Measurements from ENCODE around the gene MYMX. TPM values are rescaled to one million over a fixed set of nuclear protein-coding genes. Genes with fewer than 3 reads are reported as not detected.
"Not testable (repeated sequence)": the region's sequence is repeated elsewhere in the genome, so short reads cannot be mapped to it uniquely, and the experiment has no call there.

Gene MYMX
- total RNA-seq, 3 donors from 2014 or later: 0.39 TPM; not detected in 2

DNA sequence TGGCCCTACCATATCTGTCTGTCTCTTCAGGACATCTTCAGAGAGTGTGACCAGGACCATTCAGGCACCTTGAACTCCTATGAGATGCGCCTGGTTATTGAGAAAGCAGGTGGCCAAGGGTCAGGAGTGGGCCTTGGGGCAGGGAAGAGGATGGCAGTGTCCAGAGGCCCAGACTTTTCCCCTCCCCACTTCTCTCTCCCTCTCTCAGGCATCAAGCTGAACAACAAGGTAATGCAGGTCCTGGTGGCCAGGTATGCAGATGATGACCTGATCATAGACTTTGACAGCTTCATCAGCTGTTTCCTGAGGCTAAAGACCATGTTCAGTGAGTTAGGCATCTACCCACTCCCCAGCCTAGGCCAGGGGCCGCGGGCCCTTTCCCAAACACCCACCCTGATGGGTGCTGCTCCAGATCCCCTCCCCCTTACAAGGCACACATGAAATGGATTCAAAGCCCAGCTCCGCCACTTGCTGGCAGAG is 33.8 kb upstream of the MYMX start:
- no peaks in the 10 kb centered on the region for H3K4me1 ChIP-seq (ENCODE audit: low read depth)
- H3K4me3 ChIP-seq: no peak overlapping the region
- no peaks in the 10 kb centered on the region for H3K36me3 ChIP-seq (ENCODE audit: low read depth)
- DNase-seq (no peak), ATAC-seq (no peak)
- no peaks in the 10 kb centered on the region for H3K9me3 ChIP-seq
- intact Hi-C loops (cut with DNase I, micrococcal nuclease): no loop called here
- TF ChIP-seq, protein P1, sequence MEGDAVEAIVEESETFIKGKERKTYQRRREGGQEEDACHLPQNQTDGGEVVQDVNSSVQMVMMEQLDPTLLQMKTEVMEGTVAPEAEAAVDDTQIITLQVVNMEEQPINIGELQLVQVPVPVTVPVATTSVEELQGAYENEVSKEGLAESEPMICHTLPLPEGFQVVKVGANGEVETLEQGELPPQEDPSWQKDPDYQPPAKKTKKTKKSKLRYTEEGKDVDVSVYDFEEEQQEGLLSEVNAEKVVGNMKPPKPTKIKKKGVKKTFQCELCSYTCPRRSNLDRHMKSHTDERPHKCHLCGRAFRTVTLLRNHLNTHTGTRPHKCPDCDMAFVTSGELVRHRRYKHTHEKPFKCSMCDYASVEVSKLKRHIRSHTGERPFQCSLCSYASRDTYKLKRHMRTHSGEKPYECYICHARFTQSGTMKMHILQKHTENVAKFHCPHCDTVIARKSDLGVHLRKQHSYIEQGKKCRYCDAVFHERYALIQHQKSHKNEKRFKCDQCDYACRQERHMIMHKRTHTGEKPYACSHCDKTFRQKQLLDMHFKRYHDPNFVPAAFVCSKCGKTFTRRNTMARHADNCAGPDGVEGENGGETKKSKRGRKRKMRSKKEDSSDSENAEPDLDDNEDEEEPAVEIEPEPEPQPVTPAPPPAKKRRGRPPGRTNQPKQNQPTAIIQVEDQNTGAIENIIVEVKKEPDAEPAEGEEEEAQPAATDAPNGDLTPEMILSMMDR (IDR thresholded peaks at IDR 0.05): no peak

DNA sequence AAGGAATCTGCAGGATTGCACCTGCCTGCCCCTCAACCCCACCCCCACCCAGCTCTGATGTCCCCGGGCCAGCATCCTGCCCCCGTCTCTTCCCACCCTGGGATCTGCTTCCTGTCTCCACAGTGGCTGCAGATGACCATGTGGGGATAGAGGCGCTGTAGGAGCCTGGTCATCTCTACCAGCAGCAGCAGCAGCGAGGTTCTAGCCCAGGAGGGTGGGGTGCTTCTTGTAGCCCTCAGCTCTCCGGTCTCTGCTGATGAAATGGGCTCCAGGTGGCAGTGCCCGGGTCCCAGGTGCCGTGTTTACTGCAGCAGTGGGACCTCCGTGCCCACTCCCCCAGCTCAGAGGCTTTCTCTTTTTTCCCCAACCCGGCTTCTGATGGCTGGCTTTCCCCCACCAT is 32.9 kb upstream of the MYMX start:
- no peaks in the 10 kb centered on the region for H3K36me3 ChIP-seq (ENCODE audit: low read depth)
- ATAC-seq (no peak), DNase-seq (no peak)
- no peak overlapping the region for H3K4me3 ChIP-seq
- no peaks in the 10 kb centered on the region for H3K4me1 ChIP-seq (ENCODE audit: low read depth)
- no peaks in the 10 kb centered on the region for H3K9me3 ChIP-seq
- TF ChIP-seq, protein P1 (IDR thresholded peaks at IDR 0.05): no peak
- intact Hi-C loops (cut with DNase I, micrococcal nuclease): no loop called here

DNA sequence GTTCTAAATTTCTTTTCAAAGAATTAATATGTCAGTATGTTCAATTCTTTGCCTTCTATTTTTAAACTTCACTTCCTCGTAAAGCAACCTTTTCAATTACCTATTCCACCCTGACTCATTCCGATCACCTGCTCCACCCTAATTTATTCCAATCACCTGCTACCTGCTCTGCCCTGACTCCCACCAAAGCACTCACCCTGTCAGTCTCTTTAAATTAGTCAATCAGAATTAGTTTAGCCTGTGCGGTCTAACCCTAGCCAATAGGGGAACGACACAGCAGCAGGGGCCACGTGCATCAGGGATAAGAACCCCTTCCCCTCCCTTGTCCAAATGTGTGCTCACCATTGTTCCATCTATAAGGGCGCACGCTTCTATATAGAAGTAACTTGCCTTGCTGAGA is 31.4 kb upstream of the MYMX start:
- peak; percentile 28 for ATAC-seq
- H3K9me3 ChIP-seq; DNase-seq; intact Hi-C loops (cut with DNase I, micrococcal nuclease); H3K4me3 ChIP-seq; H3K36me3 ChIP-seq (ENCODE audit: low read depth); H3K4me1 ChIP-seq (ENCODE audit: low read depth): not testable (repeated sequence)

DNA sequence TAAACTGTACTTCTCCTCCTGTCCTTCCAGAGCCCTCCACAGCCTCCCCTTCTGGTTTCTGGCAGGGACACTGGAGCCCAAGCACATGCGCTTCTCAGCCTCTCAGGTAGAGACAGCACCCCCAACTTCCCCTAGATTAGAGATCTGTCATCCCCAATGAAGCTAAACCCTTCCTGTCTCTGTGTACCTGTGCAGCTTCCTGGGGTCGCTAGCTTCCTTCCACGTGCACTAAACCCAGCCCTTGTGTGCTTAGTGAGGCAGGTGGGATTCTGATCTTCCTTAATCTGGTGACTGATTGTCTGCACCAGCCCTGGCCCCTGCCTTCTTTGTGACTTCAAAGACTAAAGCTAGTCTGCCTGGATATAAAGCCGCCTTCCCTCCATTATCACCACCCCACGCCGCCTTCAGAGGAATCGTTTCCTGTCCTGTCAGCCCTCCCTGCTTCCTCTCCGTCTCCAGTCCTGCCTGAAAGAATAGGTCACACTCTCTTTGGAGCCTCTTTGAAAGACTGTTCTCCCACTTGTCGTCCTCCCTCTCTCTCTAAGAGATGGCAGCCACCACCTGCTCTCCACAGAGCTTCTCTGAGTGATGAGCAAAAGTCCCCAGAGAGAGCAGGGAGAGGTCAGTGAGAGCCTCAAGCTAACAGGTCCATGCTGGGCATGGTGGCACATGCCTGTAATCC is 30.6 kb upstream of the MYMX start:
- Histone ChIP-seq H3K9me3 (no peaks in the 10 kb centered on the region), H3K4me1 (ENCODE audit: low read depth) (no peaks in the 10 kb centered on the region), H3K36me3 (ENCODE audit: low read depth) (no peaks in the 10 kb centered on the region), H3K4me3 (no peak overlapping the region)
- TF ChIP-seq, protein P1 (IDR thresholded peaks at IDR 0.05): no peak
- no peak for DNase-seq
- no peak for ATAC-seq
- intact Hi-C loops (cut with DNase I, micrococcal nuclease): no loop called here

DNA sequence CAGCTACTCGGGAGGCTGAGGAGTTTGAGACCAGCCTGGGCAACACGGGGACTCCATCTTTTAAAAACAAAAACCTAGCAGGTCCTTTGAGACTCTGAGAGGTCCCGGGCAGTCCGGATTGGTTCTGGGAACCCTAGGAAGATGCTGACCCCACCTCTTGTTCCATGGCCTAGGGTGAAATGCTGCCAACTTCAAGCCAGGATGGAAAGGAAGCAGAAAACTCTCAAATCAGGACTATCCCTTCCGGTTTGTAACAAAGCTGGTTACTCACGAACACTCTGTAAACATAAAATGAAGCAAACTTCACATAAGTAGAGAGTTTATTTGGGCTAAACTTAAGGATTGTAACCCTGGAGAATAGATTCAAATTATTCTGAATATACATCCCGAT is 30.1 kb upstream of the MYMX start:
- intact Hi-C loops (cut with DNase I, micrococcal nuclease): no loop called here
- Histone ChIP-seq H3K36me3 (ENCODE audit: low read depth) (no peaks in the 10 kb centered on the region), H3K4me3 (no peak overlapping the region), H3K9me3 (no peaks in the 10 kb centered on the region), H3K4me1 (ENCODE audit: low read depth) (no peaks in the 10 kb centered on the region)
- no peak for DNase-seq
- TF ChIP-seq, protein P1 (IDR thresholded peaks at IDR 0.05): no peak
- ATAC-seq: no peak

DNA sequence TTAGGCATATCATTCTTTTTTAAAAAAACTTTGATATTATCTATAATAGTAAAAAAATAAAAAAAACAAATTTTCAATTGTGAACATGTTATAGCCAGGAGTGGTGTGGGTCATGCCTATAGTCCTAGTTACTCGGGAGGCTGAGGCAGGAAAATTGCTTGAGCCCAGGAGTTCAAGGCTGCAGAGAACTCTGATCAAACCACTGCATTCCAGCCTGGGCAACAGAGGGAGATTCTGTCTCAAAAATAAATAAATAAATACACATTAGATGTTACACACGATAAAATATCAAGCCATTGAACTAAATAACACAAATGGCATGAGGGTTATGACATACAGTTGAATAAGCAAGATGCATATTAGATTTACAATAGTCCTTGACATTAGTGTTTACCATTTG is 27.9 kb upstream of the MYMX start:
- no peaks in the 10 kb centered on the region for H3K9me3 ChIP-seq
- intact Hi-C loops (cut with DNase I, micrococcal nuclease): no loop called here
- no peak for ATAC-seq
- no peak overlapping the region for H3K4me3 ChIP-seq
- H3K36me3 ChIP-seq (ENCODE audit: low read depth): no peaks in the 10 kb centered on the region
- H3K4me1 ChIP-seq (ENCODE audit: low read depth): no peaks in the 10 kb centered on the region
- TF ChIP-seq, protein P1 (IDR thresholded peaks at IDR 0.05): no peak
- DNase-seq: no peak

Data from mucosa of descending colon (tissue), 3 donors.